ENCODE results near the gene PSEN1. TPM values are rescaled to one million over a fixed set of nuclear protein-coding genes. Genes with fewer than 3 reads are reported as not detected.

PSEN1 gene
- total RNA-seq, 1 donor from 2014 or later, result 75.3 TPM

DNA sequence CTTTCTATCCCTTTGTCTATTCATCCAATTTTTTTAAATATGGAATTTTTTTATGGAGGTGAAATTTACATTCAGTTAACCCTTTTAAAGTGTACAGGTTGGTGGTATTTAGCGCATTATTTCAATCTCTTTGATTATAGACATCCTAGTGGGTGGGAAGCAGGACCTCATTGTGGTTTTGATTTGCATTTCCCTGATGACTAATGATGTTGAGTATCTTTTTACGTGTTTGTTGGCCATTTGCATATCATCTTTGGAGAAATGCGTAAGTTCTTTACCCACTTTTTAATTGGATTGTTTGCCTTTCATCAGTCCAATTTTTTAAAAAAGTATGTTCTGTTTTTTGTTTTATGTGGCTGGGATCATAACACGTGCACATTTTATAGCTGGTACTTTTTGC lies 121.8 kb downstream of the PSEN1 start:
- H3K4me1 Mint-ChIP-seq (ENCODE audit: unreplicated experiment), result peaks cover 3% of the 10 kb centered on the region
- no peak for TF ChIP-seq CTCF (IDR thresholded peaks at IDR 0.05; ENCODE audit: unreplicated experiment)
- no peaks in the 10 kb centered on the region for H3K36me3 Mint-ChIP-seq (ENCODE audit: low read depth, unreplicated experiment)
- no peak overlapping the region for H3K4me3 Mint-ChIP-seq (ENCODE audit: unreplicated experiment)
- DNase-seq (ENCODE audit: low spot score), result no peak
- no peaks in the 10 kb centered on the region for H3K9me3 Mint-ChIP-seq (ENCODE audit: unreplicated experiment)
- H3K27me3 Mint-ChIP-seq (ENCODE audit: unreplicated experiment), result peaks cover 15% of the 10 kb centered on the region
- H3K27ac Mint-ChIP-seq (ENCODE audit: unreplicated experiment), result no peak overlapping the region

GRCh38 chr14:73258845-73259611 lies 122.7 kb downstream of the PSEN1 start:
- Mint-ChIP-seq H3K4me3 (ENCODE audit: unreplicated experiment) (no peak overlapping the region), H3K4me1 (ENCODE audit: unreplicated experiment) (peaks cover 3% of the 10 kb centered on the region), H3K36me3 (ENCODE audit: low read depth, unreplicated experiment) (no peaks in the 10 kb centered on the region), H3K27me3 (ENCODE audit: unreplicated experiment) (peaks cover 18% of the 10 kb centered on the region), H3K27ac (ENCODE audit: unreplicated experiment) (no peak overlapping the region), H3K9me3 (ENCODE audit: unreplicated experiment) (no peaks in the 10 kb centered on the region)
- DNase-seq (ENCODE audit: low spot score), result no peak
- no peak for TF ChIP-seq CTCF (IDR thresholded peaks at IDR 0.05; ENCODE audit: unreplicated experiment)

DNA sequence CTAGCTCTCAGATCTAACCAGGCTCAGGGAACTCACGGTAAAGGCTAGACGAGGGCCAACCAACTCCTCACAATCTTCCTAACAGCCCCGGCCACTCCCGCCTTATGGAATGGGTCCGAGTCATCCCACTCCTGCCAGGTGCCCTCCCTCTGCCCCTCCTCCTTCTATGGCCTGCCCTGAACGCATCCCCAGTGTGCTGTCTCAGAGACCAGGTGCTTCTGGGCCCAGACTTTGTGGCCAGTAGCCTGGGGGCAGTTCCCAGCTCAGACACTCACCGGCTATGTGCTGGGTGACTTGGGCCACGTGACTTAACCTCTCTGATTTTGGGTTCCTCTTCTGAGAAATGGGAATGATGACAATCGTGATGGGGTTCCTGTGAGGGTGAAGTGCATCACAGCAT lies 123.5 kb downstream of the PSEN1 start:
- Mint-ChIP-seq H3K4me1 (ENCODE audit: unreplicated experiment) (peaks cover 2% of the 10 kb centered on the region), H3K9me3 (ENCODE audit: unreplicated experiment) (no peaks in the 10 kb centered on the region), H3K36me3 (ENCODE audit: low read depth, unreplicated experiment) (no peaks in the 10 kb centered on the region), H3K4me3 (ENCODE audit: unreplicated experiment) (no peak overlapping the region), H3K27me3 (ENCODE audit: unreplicated experiment) (peaks cover 18% of the 10 kb centered on the region), H3K27ac (ENCODE audit: unreplicated experiment) (no peak overlapping the region)
- TF ChIP-seq CTCF (IDR thresholded peaks at IDR 0.05; ENCODE audit: unreplicated experiment), result no peak
- no peak for DNase-seq (ENCODE audit: low spot score)

- Mint-ChIP-seq H3K4me3 (ENCODE audit: unreplicated experiment) (no peak overlapping the region), H3K9me3 (ENCODE audit: unreplicated experiment) (no peaks in the 10 kb centered on the region), H3K4me1 (ENCODE audit: unreplicated experiment) (peaks cover 2% of the 10 kb centered on the region), H3K27ac (ENCODE audit: unreplicated experiment) (no peak overlapping the region), H3K36me3 (ENCODE audit: low read depth, unreplicated experiment) (no peaks in the 10 kb centered on the region), H3K27me3 (ENCODE audit: unreplicated experiment) (peaks cover 22% of the 10 kb centered on the region)
- no peak for TF ChIP-seq CTCF (IDR thresholded peaks at IDR 0.05; ENCODE audit: unreplicated experiment)
- no peak for DNase-seq (ENCODE audit: low spot score)
Measured at GRCh38 chr14:73260574-73260973, 124.3 kb downstream of the PSEN1 start.

GRCh38 chr14:73261075-73261474 lies 124.8 kb downstream of the PSEN1 start:
- no peak overlapping the region for H3K4me3 Mint-ChIP-seq (ENCODE audit: unreplicated experiment)
- H3K9me3 Mint-ChIP-seq (ENCODE audit: unreplicated experiment), result no peaks in the 10 kb centered on the region
- TF ChIP-seq CTCF (IDR thresholded peaks at IDR 0.05; ENCODE audit: unreplicated experiment), result no peak
- DNase-seq (ENCODE audit: low spot score), result no peak
- H3K27ac Mint-ChIP-seq (ENCODE audit: unreplicated experiment), result no peak overlapping the region
- H3K36me3 Mint-ChIP-seq (ENCODE audit: low read depth, unreplicated experiment), result no peaks in the 10 kb centered on the region
- H3K4me1 Mint-ChIP-seq (ENCODE audit: unreplicated experiment), result peaks cover 2% of the 10 kb centered on the region
- H3K27me3 Mint-ChIP-seq (ENCODE audit: unreplicated experiment), result peaks cover 24% of the 10 kb centered on the region
